Fibroblast of the conjunctiva (primary cell): Measurements from ENCODE around the gene RSBN1.
"Not testable (repeated sequence)": the region's sequence is repeated elsewhere in the genome, so short reads cannot be mapped to it uniquely, and the experiment has no call there.

Experiments
- DNase-seq: peaks from one replicate; pipeline ENCODE4 v3.0.0-alpha.2; 2010; ENCODE audit warnings: low read depth

Gene RSBN1

GRCh38 chr1:113782406-113782805, 29.9 kb downstream of the RSBN1 start:
- no peak for DNase-seq

DNA sequence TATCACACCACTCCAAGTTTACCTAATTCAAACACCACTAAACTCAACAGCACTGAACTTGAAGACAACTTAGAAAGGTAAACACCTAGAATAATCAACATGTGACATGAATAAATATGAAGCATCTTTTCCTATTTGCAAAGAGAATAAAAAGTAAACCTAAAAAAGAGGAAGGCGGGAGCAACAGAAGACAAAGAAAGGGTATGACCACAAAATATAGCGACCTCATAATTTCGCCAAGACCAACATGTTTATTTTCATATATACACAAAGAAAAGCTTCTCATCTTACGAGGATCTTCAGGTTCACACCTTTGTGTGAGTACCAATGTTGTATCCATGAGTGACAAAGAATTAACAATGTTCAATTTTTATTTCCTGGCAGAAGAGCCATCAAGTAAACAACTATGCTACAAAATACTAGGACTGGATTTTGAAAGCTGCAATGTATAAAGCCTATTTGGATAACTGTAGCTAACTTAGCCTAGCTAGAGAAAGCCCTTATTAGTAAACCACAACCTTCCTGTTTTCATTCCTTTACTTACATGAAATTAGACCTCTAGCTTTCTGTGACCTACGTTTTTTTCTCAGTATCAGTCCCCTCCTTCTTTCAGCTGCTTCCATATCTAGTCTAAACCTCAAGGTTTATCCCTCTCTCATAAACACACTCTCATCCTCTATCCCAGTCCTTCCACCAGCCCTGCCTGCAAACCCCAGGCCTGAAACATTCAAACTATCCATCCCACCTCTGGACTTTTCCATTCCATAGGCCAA, 31.7 kb downstream of the RSBN1 start:
- DNase-seq, result no peak

GRCh38 chr1:113779542-113779941, 32.7 kb downstream of the RSBN1 start:
- no peak for DNase-seq

- DNase-seq, result no peak
Measured at GRCh38 chr1:113777561-113777960, 34.7 kb downstream of the RSBN1 start.

DNA sequence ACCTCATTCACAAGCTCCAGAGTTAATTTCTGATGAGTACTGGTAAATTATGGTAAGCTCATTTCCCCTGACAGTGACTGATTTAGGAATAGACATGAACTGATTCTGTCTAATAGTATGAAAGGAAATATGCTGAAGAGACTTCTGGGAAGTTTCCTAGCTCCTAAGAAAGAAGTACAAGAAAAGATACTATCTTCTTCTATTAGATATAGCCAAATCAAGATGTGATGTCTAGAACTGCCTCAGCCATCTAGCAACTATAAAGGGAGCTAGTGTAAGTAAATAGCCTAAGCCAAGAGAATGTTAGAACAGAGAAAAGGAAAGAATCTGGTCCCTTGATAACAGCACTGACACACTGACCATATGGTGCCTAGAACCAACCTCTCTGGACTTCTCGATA, 42.2 kb downstream of the RSBN1 start:
- DNase-seq, result no peak

- DNase-seq, result no peak
Measured at GRCh38 chr1:113769601-113769970, 42.7 kb downstream of the RSBN1 start.

DNA sequence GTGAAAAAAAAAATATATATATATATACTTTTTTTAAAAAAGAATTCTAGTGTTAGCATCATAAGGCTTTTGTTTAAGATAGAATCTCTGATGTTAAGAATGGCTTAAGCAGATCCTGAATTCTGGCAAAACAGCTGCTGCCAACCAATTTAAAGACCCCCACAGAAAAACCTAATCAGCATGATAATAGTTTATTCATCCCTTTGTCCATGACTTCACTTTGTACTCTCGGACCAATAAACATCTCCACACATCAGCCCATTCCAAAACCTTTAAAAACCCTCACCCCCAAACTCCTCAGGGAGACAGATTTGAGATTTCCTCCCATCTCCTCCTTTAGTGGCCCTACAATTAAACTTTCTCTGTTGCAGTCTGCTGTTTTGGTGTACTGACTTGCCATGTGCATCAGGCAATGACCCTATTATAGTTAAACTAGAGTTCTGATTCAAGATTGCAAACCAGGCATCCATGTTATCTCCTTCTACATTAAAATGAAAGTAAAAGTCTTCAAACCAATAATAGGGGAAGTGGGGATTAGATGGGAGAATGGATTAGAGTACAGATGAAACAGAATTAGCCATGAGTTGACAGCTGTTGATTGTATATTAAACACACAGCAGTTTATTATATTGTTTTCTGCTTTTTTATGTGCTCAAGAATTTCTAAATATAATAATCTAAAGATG, 43.2 kb downstream of the RSBN1 start:
- DNase-seq, result no peak

DNA sequence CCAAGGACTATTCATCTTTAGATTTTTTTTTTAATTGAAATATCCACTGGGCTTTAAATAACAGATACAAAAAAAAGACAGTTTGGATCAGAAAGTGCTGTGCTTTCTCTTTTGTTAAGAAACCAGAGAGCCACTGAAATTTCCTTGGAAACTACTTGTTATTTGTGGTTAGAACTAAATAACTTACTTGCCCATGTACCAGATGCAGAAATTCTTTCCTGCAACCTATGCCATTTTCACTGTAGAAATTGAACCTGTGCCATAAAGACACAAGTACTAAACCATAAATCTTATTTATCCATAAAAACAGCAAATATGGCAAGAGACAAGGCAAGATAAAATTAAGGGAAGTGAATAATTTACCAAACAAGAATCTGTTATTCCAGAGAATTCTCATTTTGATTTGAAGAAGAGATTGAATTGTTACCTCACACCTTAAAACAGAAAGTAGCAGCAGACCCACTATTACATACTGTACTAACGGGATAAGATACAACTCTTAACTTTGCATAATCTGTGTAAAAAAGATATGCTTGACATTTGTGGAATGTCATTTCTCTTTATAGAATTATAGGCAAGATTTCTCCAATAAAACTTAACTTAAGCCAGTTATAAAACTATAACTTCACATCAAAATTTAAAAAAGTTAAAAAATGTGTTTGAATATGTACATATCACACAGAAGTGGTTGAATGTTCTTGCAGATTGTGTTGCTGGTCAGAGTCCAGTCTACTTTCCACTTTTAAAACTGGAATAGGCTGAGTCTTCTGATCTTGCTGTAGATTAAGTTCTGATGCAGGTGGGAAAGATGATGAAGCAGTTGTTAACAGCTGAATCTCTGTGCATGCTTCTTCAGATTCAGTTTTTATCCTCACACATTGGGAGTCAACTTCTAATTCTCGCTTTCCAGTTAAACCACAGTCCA, 46.7 kb downstream of the RSBN1 start:
- no peak for DNase-seq

- no peak for DNase-seq
Measured at GRCh38 chr1:113763661-113764060, 48.6 kb downstream of the RSBN1 start.

GRCh38 chr1:113761937-113762336, 50.3 kb downstream of the RSBN1 start:
- DNase-seq, result no peak

GRCh38 chr1:113760102-113761080, 51.9 kb downstream of the RSBN1 start:
- DNase-seq, result no peak

DNA sequence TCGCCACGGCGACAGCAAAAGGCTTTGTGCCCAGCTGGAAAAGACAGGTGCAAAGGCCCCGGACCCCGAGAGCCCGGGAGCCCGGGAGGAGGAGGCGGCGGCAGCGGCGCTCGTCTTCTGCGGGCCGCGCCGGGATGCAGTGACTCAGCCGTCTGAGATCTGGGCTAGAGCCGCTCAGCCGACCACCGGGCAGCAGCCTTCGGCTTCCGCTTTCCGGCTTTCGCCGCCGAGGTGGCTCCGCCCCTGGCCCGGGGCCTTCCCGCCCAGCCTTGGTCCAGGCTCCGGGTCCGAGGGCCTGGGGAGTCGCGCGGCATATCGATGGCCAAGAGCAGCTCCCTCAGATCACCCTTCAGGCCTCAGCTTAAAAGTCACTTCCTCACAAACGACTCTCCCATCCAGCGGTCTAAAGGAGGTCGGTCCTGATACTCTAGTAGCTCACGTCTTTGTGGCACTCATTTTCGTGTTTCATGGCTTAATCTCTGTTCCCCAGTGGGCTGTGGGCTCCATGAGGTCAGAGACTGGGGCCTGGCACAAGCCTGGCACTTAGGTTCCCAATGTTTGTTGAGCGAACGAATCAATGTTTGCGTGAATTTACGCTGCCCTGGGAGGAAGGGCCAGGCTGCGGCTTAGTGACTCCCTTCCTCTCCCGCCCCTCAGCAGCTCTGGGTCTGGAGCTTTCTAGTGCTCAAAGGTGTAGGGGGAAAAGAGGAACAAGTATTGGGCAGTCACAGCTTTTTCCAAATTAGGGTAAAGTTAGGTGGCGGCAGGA, 52.8 kb downstream of the RSBN1 start, which contains the start of gene PHTF1:
Gene PHTF1, minus strand, starts transcription at position 154 of the 769 bp plus-strand sequence. CDS start 783 bp downstream, outside the sequence.
- DNase-seq, result peak; percentile 67

DNA sequence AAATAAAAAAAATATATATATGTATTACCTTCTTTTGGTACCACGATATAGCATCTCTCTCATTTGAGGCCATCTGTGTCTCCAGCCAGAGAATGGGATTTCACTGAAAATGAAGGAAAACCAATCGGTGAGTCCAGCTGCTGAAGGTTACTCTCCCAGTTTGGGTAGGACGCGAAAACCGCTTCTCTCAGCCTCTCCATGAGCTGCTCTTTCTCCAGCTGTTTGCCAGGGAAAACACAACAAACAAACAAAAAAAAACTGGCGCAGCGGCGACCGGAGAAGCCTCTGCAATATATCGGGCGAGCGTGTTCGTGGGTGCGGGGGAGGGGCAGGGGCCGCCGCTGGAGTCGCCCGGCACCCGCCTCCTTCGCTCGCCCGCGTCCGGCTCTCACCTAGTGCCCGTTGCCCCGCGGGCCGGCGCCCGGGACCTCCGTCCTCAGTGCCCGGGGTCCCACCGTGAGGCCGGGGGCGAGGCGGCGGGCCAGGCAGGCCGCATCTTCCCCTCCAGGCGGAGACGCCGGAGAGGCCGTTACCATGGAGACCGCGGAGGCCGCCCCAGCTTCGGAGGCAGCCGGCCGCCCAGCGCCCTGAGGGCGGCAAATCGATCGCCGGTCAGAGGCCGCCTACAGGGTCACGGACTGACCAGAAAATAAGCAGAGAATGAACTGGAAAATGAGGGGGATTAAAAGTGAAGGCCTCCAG, 53.5 kb downstream of the RSBN1 start:
- DNase-seq, result peak; percentile 16

DNA sequence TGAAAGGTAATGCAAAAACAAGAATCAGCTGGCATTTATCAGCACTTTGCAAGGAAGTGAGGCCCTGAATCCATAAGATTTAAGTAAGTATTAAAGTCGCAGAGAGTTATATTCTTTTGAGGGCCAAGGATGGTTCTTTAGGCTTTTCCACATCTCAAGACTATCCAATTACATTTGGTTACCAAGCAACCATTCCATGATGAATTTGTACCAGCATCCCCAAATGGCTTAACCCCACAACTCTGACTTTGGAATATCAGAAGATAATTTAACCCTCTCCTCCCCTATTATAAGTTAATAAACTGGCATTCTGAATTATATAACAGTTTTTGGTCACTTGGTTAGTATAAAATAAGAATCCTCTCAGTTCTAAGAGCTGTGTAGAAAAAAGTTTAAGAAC, 55.8 kb downstream of the RSBN1 start:
- no peak for DNase-seq

DNA sequence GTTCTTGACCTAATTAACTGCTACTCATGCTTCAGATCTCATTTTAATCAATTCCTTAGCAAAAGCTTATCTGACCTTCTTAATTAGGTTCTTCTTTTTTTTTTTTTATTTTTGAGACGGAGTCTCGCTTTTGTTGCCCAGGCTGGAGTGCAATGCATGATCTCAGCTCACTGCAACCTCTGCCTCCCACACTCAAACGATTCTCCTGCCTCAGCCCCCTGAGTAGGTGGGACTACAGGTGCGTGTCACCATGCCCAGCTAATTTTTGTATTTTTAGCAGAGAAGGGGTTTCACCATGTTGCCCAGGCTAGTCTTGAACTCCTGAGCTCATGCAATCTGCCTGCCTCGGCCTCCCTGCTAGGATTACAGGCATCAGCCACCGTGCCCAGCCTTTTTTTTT, 58.9 kb downstream of the RSBN1 start:
- not testable (repeated sequence) for DNase-seq

DNA sequence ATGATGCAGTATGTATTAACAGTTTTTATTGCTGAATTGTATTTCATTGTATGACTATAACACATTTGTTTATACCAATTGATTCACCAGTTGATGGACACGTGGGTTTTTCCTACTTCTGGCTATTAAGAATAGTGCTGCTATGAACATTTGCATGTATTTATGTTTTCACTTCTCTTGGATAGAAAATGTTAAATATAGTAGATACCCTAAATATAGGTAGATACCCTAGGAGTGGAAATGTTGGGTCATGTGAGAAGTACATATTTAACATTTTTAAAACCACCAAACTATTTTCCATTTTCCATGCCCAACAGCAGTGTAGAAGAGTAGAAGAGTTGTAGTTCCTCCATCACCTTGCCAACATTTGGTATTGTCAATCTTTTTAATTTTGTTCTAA, 60.8 kb downstream of the RSBN1 start:
- no peak for DNase-seq

DNA sequence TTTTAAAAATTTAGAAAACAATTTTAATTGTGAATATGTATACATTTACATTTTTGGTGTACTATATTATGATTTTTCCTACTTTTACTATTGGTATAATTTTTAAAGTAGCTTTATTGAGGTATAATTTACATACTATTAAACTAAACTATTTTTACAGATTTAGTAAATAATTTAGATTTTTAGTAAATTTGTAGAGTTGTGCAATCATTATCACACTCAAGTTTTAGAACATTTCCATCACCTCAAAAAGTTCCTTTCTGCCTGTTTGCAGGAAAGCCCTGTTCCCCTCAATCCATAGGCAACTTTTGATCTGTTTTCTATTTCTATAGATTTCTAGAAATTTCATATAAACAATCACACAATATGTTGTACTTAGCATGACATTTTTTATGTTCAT, 61.2 kb downstream of the RSBN1 start:
- DNase-seq, result no peak

DNA sequence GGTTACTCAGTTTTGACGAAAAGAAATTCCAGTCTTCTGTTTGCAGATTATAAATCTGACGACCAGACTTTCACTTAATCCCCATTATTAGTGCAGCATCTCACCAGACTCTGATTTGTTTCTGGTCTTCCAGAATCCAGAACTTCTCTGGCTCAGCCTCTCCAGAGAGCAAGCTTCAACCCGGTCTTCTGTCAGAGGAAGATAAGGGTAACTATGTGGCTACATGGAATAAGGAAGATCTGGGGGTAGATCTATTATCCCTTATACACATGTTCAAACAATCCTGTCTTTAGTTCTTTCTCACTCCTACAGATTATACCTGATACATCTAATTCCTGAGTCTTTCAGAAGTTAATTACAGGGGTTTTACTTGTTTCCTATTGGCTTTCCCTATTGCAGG, 62.9 kb downstream of the RSBN1 start:
- no peak for DNase-seq

GRCh38 chr1:113747376-113747775, 64.9 kb downstream of the RSBN1 start:
- no peak for DNase-seq

- no peak for DNase-seq
Measured at GRCh38 chr1:113745425-113745824, 66.9 kb downstream of the RSBN1 start.
